HepG2 (cell line): ENCODE measurements around the gene ZNF451. TPM values are rescaled to one million over a fixed set of nuclear protein-coding genes. Genes with fewer than 3 reads are reported as not detected.

Source experiments
- ASH2L ChIP-seq: fragments of 300-600, 200-600 bp; sonication (generic); IDR thresholded peaks from 2 replicates; pipeline ENCODE4 v1.7.0; 2017; ENCODE audit warnings: low read depth, mild to moderate bottlenecking, moderate library complexity, mixed read lengths, low read length; ENCODE audit not compliant: insufficient read length
- DNMT1 ChIP-seq: sonication (generic); formaldehyde crosslinking; IDR thresholded peaks from 2 replicates; pipeline ENCODE4 v1.5.1; 2020; ENCODE audit warnings: mild to moderate bottlenecking, missing genetic modification reagents
- ESRRA ChIP-seq: sonication (generic); formaldehyde crosslinking; IDR thresholded peaks from 2 replicates; pipeline ENCODE4 v1.5.1; 2020; ENCODE audit warnings: mild to moderate bottlenecking, low read depth, missing genetic modification reagents
- ETV5 ChIP-seq: IDR thresholded peaks from 2 replicates; pipeline ENCODE4 v1.6.1; 2018; ENCODE audit warnings: missing biosample characterization, missing genetic modification reagents, inconsistent platforms, borderline replicate concordance
- HES4 ChIP-seq: sonication (generic); formaldehyde crosslinking; IDR thresholded peaks from 2 replicates; pipeline ENCODE4 v1.9.0; 2021; ENCODE audit warnings: mild to moderate bottlenecking, missing genetic modification reagents, borderline replicate concordance
- MAZ ChIP-seq, 2 experiments: sonication (generic) in 1 of 2; formaldehyde crosslinking in 1 of 2; IDR thresholded peaks; 2 replicates each; pipeline versions ENCODE4 v1.5.0 to v1.6.1; 2012 to 2020; ENCODE audit warnings: low read depth in 2 of 2, mild to moderate bottlenecking in 2 of 2, borderline replicate concordance in 1 of 2, improper control_type of control experiment in 1 of 2, low read length in 1 of 2, missing genetic modification reagents in 1 of 2, moderate library complexity in 1 of 2
- NFYC ChIP-seq: IDR thresholded peaks from 2 replicates; pipeline ENCODE4 v1.6.1; 2016; ENCODE audit warnings: missing genetic modification reagents, missing compliant biosample characterization
- POGK ChIP-seq: sonication (generic); formaldehyde crosslinking; conservative IDR thresholded peaks from 2 replicates; pipeline ENCODE4 v1.8.0; 2022; ENCODE audit warnings: mild to moderate bottlenecking, moderate library complexity, missing genetic modification reagents
- THAP9 ChIP-seq: sonication (generic); formaldehyde crosslinking; IDR thresholded peaks from 2 replicates; pipeline ENCODE4; 2020; ENCODE audit warnings: missing genetic modification reagents, mild to moderate bottlenecking, borderline replicate concordance
- TRIM24 ChIP-seq: sonication (generic); formaldehyde crosslinking; IDR thresholded peaks from 2 replicates; pipeline ENCODE4 v1.8.0; 2022; ENCODE audit warnings: mild to moderate bottlenecking, missing genetic modification reagents
- ZNF546 ChIP-seq: sonication (generic); formaldehyde crosslinking; conservative IDR thresholded peaks from 2 replicates; pipeline ENCODE4 v1.8.1; 2023; ENCODE audit warnings: mild to moderate bottlenecking, missing genetic modification reagents
- ZNF607 ChIP-seq: sonication (generic); formaldehyde crosslinking; IDR thresholded peaks from 2 replicates; pipeline ENCODE4 v1.5.1; 2020; ENCODE audit warnings: missing genetic modification reagents, mild to moderate bottlenecking, borderline replicate concordance
- ZNF639 ChIP-seq: conservative IDR thresholded peaks from 2 replicates; pipeline ENCODE4 v1.6.1; 2018; ENCODE audit warnings: missing genetic modification reagents
- ZNF747 ChIP-seq: sonication (generic); formaldehyde crosslinking; IDR thresholded peaks from 2 replicates; pipeline ENCODE4 v1.8.1; 2023; ENCODE audit warnings: missing genetic modification reagents, mild to moderate bottlenecking, borderline replicate concordance
- polyA plus RNA-seq, 8 experiments: library from polyadenylated mRNA; depleted of rRNA in 3 of 8; stranded (reverse) in 7 of 8; unstranded in 1 of 8; fragments of >200 nt; fragmentation: Illumina TruSeq in 4 of 8; extraction: Trizol in 4 of 8; gene quantifications; 2 replicates each; pipeline versions ENCODE4 v1.2.1 to v1.2.3, GENCODE V29; 2011 to 2016; ENCODE audit warnings: low read depth in 4 of 8, missing spikeins in 1 of 8, mixed read lengths in 1 of 8; ENCODE audit not compliant: insufficient read depth in 1 of 8
- total RNA-seq, 5 experiments: library from RNA; depleted of rRNA; stranded (reverse); fragments of >200 nt; fragmentation: Illumina TruSeq; extraction: Trizol; gene quantifications; 2 replicates each; pipeline ENCODE4 v1.2.3, GENCODE V29; 2016; ENCODE audit warnings: low read depth in 1 of 5
- TF ChIP-seq, protein P1 (sequence below): sonication (generic); formaldehyde crosslinking; IDR thresholded peaks from 2 replicates; pipeline ENCODE4 v1.5.0; 2020; ENCODE audit warnings: mild to moderate bottlenecking, missing genetic modification reagents, borderline replicate concordance
- TF ChIP-seq, protein P2 (sequence below): sonication (generic); formaldehyde crosslinking; IDR thresholded peaks from 2 replicates; pipeline ENCODE4 v1.9.0; 2021; ENCODE audit warnings: missing genetic modification reagents, borderline replicate concordance

Gene ZNF451
- total and polyA plus RNA-seq, 2 of the 13 experiments (the other 11 are each of a cell fraction or from before 2014, with no cell fraction given): 32.1 to 65.7 TPM

DNA sequence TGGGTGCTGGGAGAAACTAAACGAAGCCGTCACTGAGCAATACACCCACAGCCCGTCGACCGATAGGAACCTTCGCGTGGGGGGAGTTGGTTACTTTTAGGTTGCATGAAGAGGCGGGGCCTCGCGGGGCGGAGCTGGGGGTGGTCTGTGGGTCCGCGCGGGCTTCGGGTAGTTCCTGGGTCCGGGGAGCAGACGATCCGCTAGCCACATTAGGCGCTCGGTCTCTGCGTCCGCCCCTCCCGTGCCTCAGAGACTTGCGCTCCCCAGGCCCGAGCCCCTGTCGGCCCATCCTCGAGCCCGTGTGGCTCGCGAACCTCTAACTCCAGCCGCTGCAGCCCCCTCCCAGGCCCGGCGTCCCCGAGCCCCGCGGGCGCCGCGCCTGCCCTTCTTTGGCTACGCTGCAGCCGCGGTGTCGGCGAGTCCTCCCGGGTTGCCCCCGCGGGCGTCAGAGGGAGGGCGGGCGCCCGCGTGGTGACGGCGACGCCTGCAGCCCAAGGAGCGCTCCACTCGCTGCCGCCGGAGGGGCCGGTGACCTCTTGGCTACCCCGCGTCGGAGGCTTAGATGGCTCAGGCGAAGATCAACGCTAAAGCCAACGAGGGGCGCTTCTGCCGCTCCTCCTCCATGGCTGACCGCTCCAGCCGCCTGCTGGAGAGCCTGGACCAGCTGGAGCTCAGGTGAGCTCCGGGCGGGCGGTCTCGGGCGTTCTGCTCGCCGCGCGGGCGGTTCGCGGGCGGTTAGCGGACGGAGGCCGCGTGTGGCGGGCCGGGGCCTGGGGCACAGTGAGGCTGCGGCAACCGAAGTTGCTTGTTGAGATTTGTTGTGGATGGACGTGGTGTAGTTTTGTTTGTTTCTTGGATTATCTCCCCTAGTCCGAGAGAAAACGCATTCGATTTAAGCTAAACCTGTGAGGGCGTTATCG lies 82.4 kb downstream of the ZNF451 start, which contains the start of gene BAG2 (continued):
- TF ChIP-seq THAP9 (CRISPR knock-in tag) (peak; percentile 46; the same call in 1 of the 2 replicates), TRIM24 (CRISPR knock-in tag) (no peak), MAZ (IDR thresholded peaks at IDR 0.05; ENCODE audit: borderline replicate concordance, low read depth, low read length) (peak; percentile 90), MAZ (CRISPR knock-in tag; IDR thresholded peaks at IDR 0.05; ENCODE audit: low read depth) (peak; percentile 96), ZNF607 (CRISPR knock-in tag) (peak; percentile 89), POGK (CRISPR knock-in tag) (peak; percentile 86; the same call in 1 of the 2 replicates), ESRRA (CRISPR knock-in tag) (peak; percentile 73; the same call in 1 of the 2 replicates), ETV5 (CRISPR knock-in tag) (peak; percentile 51; the same call in 1 of the 2 replicates), ZNF747 (peak; percentile 16; the same call in 1 of the 2 replicates), ZNF546 (CRISPR knock-in tag) (peak; percentile 97), NFYC (0 out of 2 replicates have a peak, but pooled peaks have one; percentile 15), ZNF639 (CRISPR knock-in tag) (peak; percentile 48; the same call in 1 of the 2 replicates), DNMT1 (peak; percentile 82; the same call in 1 of the 2 replicates), ASH2L (peak; percentile 91), HES4 (CRISPR knock-in tag) (peak; percentile 89)
- TF ChIP-seq, protein P1, sequence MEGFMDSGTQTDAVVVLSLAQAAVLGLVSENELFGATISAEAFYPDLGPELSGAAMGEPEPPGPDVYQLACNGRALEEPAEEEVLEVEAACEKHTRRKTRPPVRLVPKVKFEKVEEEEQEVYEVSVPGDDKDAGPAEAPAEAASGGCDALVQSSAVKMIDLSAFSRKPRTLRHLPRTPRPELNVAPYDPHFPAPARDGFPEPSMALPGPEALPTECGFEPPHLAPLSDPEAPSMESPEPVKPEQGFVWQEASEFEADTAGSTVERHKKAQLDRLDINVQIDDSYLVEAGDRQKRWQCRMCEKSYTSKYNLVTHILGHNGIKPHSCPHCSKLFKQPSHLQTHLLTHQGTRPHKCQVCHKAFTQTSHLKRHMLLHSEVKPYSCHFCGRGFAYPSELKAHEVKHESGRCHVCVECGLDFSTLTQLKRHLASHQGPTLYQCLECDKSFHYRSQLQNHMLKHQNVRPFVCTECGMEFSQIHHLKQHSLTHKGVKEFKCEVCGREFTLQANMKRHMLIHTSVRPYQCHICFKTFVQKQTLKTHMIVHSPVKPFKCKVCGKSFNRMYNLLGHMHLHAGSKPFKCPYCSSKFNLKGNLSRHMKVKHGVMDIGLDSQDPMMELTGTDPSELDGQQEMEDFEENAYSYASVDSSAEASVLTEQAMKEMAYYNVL: peak; percentile 89
- TF ChIP-seq, protein P2, sequence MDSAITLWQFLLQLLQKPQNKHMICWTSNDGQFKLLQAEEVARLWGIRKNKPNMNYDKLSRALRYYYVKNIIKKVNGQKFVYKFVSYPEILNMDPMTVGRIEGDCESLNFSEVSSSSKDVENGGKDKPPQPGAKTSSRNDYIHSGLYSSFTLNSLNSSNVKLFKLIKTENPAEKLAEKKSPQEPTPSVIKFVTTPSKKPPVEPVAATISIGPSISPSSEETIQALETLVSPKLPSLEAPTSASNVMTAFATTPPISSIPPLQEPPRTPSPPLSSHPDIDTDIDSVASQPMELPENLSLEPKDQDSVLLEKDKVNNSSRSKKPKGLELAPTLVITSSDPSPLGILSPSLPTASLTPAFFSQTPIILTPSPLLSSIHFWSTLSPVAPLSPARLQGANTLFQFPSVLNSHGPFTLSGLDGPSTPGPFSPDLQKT (CRISPR knock-in tag): peak; percentile 54; the same call in 1 of the 2 replicates
